HT1080 (cell line): ENCODE data around the gene DNAJC22. TPM values are rescaled to one million over a fixed set of nuclear protein-coding genes. Genes with fewer than 3 reads are reported as not detected.
A peak's percentile ranks its signal among the peaks of the same experiment; 100 is the strongest.
"Not testable (repeated sequence)": the region's sequence is repeated elsewhere in the genome, so short reads cannot be mapped to it uniquely, and the experiment has no call there.

Experiments used
- DNase-seq: peaks from one replicate; pipeline ENCODE4 v3.0.0-alpha.2; 2015; ENCODE audit warnings: low read depth
- total RNA-seq: library from RNA; depleted of rRNA; stranded (reverse); fragments of >200 nt; shearing (Covaris generic); gene quantifications from 2 replicates; pipeline ENCODE4 v1.2.3, GENCODE V29; 2014; rRNA removed

DNAJC22 gene
- total RNA-seq, 1 experiment from 2014 or later, result 8.3 TPM

GRCh38 chr12:49367381-49368239, 20.9 kb downstream of the DNAJC22 start, which contains the start of gene SPATS2:
Gene SPATS2 (plus strand): TSS chr12:49367462. CDS start chr12:49461013, 93,551 bp downstream.
- DNase-seq, result peak; percentile 18

GRCh38 chr12:49368240-49368600, 21.5 kb downstream of the DNAJC22 start:
- no peak for DNase-seq

- DNase-seq, result no peak
These were observed 22.9 kb downstream of the DNAJC22 start for GRCh38 chr12:49369411-49370145.

GRCh38 chr12:49370539-49370938, 23.9 kb downstream of the DNAJC22 start:
- no peak for DNase-seq

GRCh38 chr12:49375406-49375805, 28.7 kb downstream of the DNAJC22 start:
- no peak for DNase-seq

GRCh38 chr12:49377386-49377785, 30.7 kb downstream of the DNAJC22 start:
- DNase-seq, result no peak

- DNase-seq, result not testable (repeated sequence)
These were observed 33.5 kb downstream of the DNAJC22 start for GRCh38 chr12:49380184-49380583.

- DNase-seq, result no peak
These were observed 42.1 kb downstream of the DNAJC22 start for GRCh38 chr12:49388682-49389386.

- DNase-seq, result no peak
These were observed 42.7 kb downstream of the DNAJC22 start for GRCh38 chr12:49389387-49389703.

GRCh38 chr12:49397000-49397399, 50.3 kb downstream of the DNAJC22 start:
- no peak for DNase-seq

GRCh38 chr12:49400304-49400703, 53.6 kb downstream of the DNAJC22 start:
- no peak for DNase-seq

Other genes starting within 250 kb of the DNAJC22 start
- gene LMBR1L, start 236.0 kb upstream of the DNAJC22 start, total RNA-seq, result 28.2 and 32.8 TPM in 2 replicates
- 4,519 and 5,260 TPM in 2 replicates for gene TUBA1B, start 215.5 kb upstream of the DNAJC22 start, total RNA-seq
- gene TUBA1A, start 157.8 kb upstream of the DNAJC22 start, total RNA-seq, result 329 and 349 TPM in 2 replicates
- 1,877 and 2,544 TPM in 2 replicates for gene TUBA1C, start 81.8 kb upstream of the DNAJC22 start, total RNA-seq
- gene PRPH, start 51.7 kb upstream of the DNAJC22 start, total RNA-seq, result 0.13 and 0.21 TPM in 2 replicates
- 35.8 and 48.7 TPM in 2 replicates for gene TROAP, start 23.6 kb upstream of the DNAJC22 start, total RNA-seq
- gene C1QL4, start 9.7 kb upstream of the DNAJC22 start, total RNA-seq, result 5.3 and 5.7 TPM in 2 replicates
- 30.4 and 39.4 TPM in 2 replicates for gene SPATS2, start 20.6 kb downstream of the DNAJC22 start, total RNA-seq
- gene KCNH3, start 192.1 kb downstream of the DNAJC22 start, total RNA-seq, result 4.7 and 5.2 TPM in 2 replicates
- 99.1 and 106 TPM in 2 replicates for gene MCRS1, start 221.3 kb downstream of the DNAJC22 start, total RNA-seq